GM18951 (cell line): ENCODE results near the gene ERLIN1.

Experiments used
- POLR2A ChIP-seq: IDR thresholded peaks from 4 replicates; pipeline ENCODE4 v1.6.1; 2011; ENCODE audit warnings: mild to moderate bottlenecking; ENCODE audit not compliant: insufficient read length, insufficient read depth; ENCODE audit errors: extremely low read depth
- in situ Hi-C: fragments of 300-500 bp; cut with MboI; formaldehyde crosslinking; loops from one replicate; pipeline ENCODE4 v1.12.0; 2022; ENCODE audit warnings: low sequenced_read_pairs, mixed read lengths, inconsistent platforms; ENCODE audit not compliant: unreplicated experiment

ERLIN1 gene

GRCh38 chr10:100185364-100186252 lies at the start of gene ERLIN1:
TSS of gene ERLIN1 (minus strand) at chr10:100186029. CDS start at chr10:100185626, 403 bp downstream.
- TF ChIP-seq POLR2A, result peak; percentile 89
- in situ Hi-C loops, result no loop called here

DNA sequence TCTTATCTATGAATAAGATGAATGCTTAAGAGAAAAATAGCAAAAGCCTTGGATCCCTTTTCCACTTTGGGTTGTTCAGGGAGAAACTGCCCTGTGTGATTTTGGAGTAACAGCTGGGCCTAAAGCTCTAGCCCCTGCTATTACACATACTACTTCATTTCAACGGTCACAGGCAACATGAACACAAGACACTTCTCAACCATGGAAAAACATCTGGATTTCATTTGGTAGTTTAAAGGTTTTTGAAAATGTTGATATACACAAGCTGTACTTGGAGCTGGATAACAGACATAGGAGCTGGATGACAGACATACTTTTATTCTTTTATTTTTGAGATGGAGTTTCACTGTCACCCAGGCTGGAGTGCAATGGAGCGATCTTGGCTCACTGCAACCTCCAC lies 46.3 kb upstream of the ERLIN1 start:
- no peak for TF ChIP-seq POLR2A
- in situ Hi-C loops, result no loop called here

DNA sequence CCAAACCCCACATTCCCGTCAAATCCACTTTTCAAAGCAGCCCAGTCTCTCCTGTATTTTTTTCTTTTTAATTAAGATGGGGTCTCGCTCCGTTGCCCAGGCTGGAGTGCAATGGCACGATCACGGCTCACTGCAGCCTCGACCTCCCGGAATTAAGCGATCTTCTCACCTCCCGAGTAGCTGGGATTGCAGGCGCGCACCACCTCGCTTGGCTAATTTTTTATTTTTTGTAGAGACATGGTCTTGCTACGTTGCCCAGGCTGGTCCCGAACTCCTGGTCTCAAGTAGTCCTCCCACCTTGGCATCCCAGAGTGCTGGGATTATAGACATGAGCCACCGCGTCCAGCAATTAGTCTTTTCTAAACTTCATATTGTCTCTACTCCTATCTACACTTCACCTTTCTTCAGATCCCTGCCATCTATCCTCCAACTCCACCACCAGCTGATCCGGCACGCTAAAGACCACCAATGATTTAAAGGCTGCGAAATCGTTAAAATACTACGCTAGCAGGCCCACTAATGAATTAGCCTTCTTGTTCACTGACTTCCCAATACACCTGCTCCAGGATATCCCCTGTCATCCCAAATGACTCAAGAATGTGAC lies 44.1 kb upstream of the ERLIN1 start:
- in situ Hi-C loops, result no loop called here

DNA sequence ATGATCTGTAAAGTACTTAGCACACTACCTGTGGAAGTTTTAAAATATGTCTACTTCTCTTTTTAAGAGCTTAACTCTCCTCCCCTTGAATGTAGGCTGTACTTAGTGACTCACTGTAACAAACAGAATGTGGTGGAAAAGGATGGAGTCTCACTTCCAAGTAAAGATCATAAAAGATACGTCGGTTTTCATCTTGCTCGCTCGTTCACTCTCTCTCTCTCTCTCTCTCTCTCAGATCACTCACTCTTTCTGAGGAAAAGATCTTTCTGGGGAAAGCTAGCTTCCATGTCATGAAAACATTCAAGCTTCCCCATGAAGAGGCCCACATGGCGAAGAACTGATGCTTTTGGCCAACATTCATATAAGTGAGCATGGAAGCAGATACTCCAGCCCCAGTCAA lies 38.0 kb upstream of the ERLIN1 start:
- TF ChIP-seq POLR2A, result no peak
- in situ Hi-C loops, result no loop called here

More for the DNA sequence above, 44.1 kb upstream of the ERLIN1 start:
- TF ChIP-seq POLR2A, result no peak

- TF ChIP-seq POLR2A, result no peak
- in situ Hi-C loops, result no loop called here
Measured at GRCh38 chr10:100222529-100222928, 36.7 kb upstream of the ERLIN1 start.

DNA sequence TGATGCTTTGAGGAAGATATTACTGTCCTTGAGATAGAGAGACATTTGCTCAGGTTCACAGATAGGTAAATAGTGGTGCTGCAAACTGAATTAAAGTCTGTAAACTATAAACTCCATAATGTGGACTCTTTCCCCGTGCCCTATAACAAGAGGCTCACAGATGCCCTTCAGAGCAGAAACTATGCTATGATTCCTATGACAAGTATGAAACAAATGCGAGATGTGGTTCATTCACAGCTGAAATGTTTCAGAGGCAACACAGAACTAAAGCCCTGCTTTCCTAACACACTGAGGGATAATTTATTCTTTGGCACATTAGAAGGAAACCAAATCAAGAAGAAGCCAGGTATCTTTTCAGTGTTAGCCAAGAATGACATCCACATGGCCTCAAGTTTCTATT lies 30.2 kb upstream of the ERLIN1 start:
- in situ Hi-C loops, result no loop called here
- no peak for TF ChIP-seq POLR2A

DNA sequence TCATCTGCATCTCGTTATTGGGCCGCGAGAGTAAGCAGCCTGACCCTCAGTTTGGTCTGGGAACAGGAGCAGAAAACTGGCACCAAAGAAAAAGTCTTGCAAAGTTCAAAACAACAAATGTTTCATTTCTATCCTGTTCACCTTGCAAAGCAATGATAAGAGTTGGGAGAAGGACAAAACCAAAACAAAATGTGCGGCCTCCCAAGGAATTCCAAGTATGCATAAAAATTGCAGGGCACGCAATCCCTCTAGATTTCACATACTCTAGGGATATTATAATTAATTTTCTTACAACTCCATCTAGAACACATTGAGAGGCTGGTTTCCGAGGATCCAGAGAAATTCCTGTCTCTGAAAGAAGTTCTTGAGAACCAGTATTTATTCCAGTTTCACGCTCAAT lies 23.5 kb upstream of the ERLIN1 start:
- in situ Hi-C loops, result no loop called here
- TF ChIP-seq POLR2A, result no peak

DNA sequence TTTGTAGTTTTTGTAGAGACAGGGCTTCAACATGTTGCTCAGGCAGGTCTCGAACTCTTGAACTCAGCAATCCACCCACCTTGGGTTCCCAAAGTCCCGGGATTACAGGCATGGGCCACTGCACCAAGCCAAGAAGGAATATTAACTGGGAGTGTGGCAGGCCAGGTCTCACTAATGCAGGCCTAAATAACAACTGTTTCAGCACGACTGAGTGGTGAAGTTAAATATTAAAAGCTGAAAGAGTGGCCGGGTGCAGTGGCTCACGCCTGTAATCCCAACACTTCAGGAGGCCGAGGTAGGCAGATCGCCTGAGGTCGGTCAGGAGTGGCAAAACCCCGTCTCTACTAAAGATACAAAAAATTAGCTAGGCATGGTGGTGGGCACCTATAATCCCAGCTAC lies 22.4 kb upstream of the ERLIN1 start:
- in situ Hi-C loops, result no loop called here
- no peak for TF ChIP-seq POLR2A

DNA sequence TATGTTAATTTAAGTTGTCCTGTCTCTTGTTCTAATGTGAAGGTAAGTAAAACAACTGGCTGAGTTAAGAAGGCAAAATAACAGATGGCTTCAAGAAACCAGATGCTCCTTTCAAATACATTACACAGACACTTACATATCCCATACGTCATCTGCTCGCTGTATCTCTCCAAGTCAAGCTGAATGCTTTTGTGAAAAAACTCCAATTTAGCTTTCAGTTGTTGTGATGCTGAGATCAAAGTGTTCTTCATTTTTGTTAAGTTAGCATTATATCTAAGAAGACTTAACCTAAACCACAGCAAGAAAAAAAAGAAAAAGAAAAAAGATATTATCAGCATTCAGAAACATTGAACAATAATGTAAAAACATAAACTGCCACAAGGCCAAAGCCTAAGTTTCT lies 18.5 kb upstream of the ERLIN1 start:
- in situ Hi-C loops, result no loop called here
- TF ChIP-seq POLR2A, result no peak

DNA sequence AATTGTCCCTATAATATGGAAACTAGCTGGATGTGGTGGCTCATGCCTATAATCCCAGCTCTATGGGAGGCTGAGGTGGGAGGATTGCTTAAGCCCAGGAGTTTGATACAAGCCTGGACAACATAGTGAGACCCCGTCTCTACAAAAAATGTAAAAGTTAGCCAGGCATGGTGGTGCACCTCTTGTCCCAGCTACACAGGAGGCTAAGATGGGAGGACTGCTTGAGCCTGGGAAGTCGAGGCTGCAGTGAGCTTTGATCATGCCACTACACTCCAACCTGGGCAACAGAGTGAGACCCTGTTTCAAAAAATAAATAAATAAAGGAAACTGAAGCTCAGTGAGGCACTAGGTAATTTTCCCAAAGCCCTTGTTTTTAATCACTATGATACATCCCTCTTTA lies 15.7 kb upstream of the ERLIN1 start:
- in situ Hi-C loops, result no loop called here
- no peak for TF ChIP-seq POLR2A

- TF ChIP-seq POLR2A, result no peak
- in situ Hi-C loops, result no loop called here
Measured at GRCh38 chr10:100194711-100195110, 8.9 kb upstream of the ERLIN1 start.

DNA sequence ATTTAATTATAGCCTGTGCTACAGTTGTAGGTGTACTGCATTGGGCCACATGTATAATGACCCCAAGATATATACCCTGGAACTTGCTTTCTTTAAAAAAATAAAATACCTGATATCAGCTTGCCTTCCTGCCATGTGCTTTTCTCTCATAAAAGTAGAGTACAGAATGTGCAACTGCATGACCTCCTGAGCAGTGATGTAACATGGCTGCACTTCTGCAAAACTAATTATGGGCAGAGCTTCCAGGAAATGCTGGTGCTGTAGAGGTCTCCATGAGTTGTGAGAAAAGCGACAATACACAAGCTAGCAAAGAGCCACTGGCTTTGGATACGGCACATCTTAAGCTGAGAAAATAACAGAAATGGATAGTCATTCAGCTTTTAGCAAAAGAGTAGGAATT lies 6.5 kb upstream of the ERLIN1 start:
- in situ Hi-C loops, result no loop called here
- TF ChIP-seq POLR2A, result no peak

DNA sequence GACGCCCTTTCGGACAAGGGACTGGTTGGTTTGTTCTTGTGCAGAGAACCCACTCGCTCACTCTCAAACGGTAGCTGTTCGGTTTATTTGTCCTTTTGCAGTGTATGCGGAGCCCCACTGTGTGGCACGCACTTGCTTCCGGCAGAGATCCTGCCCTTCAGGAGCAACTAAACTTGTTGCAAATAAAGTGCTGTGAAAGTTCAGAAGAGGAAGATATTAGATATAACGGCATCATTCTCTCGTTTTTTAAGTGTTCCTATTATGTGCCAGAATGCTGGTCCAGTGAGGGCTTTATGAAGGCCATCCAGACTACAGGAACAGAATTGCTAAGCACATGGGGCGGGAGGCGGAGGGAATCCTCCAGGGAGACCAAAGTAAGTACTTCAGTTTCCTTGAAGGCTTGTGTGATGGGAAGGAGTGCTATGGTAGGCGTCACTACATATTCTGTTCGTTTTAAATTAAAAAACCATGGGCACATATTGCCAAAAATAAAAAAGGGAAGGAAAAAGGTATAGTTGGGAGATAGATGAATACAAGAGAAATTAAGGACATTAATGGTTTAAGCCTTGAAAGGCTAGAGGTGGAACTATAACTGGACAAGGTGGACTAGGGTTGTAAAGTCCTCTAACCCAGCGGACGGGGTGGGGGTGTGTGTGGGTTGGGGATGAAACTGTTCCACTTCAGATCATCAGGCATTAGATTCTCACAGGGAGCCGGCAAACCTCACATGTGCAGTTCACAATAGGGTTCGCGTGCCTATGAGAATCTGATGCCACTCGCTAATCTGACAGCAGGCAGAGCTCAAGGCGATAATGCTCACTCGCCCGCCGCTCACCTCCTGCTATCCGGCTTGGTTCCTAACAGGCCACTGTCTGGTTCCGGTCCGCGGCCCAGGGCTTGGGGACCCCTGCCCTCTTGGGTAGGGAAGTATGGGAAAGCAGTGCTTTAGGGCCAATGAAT lies 704 bp upstream of the ERLIN1 start:
- in situ Hi-C loops, result no loop called here
- TF ChIP-seq POLR2A, result no peak
